IMR-90 (cell line): ENCODE measurements around the gene PRICKLE2. TPM values are rescaled to one million over a fixed set of nuclear protein-coding genes. Genes with fewer than 3 reads are reported as not detected.

Experiments
- ATAC-seq: fragments of 200-7000 bp; cut with Tn5 transposase; 2 replicates; pipeline ENCODE4 v1.9.1; 2020; ENCODE audit warnings: low read depth, mild to moderate bottlenecking, moderate library complexity
- BruUV-seq: library from RNA; stranded (reverse); fragments of 400-500 nt; replicated peaks from 2 replicates; lab custom pipeline; 2021; lab: Mats Ljungman, UMichigan
- CTCF ChIA-PET: fragments of 300-600 bp; formaldehyde crosslinking; extraction: SDS; loops from one replicate; lab custom pipeline; 2021; ENCODE audit warnings: antibody characterized with exemption; lab: Yijun Ruan, JAX
- POLR2A ChIA-PET: fragments of 300-600 bp; sonication (Branson Sonifier 250); formaldehyde crosslinking; loops from one replicate; lab custom pipeline; 2022; ENCODE audit warnings: antibody characterized with exemption; ENCODE audit not compliant: unreplicated experiment; lab: Charles Lee
- DNase-seq: peaks from one replicate; pipeline ENCODE4 v3.0.0; 2013
- H2AFZ ChIP-seq: replicated peaks from 2 replicates; pipeline ENCODE3; 2013; ENCODE audit warnings: low read length, mild to moderate bottlenecking; ENCODE audit not compliant: poor library complexity
- H2AK5ac ChIP-seq: 2 replicates; pipeline ENCODE4 v1.6.1; 2013; ENCODE audit warnings: low read depth, low read length, inconsistent platforms
- H2AK9ac ChIP-seq: replicated peaks from 2 replicates; pipeline ENCODE3; 2013; ENCODE audit warnings: mild to moderate bottlenecking, low read depth, low read length, moderate library complexity; ENCODE audit not compliant: poor library complexity
- H2BK120ac ChIP-seq: 2 replicates; pipeline ENCODE4 v1.6.1; 2013; ENCODE audit warnings: low read depth, low read length, inconsistent platforms
- H2BK15ac ChIP-seq: 3 replicates; pipeline ENCODE4 v1.6.1; 2013; ENCODE audit warnings: low read depth, low read length, inconsistent platforms
- H2BK20ac ChIP-seq: 2 replicates; pipeline ENCODE4 v1.6.1; 2013; ENCODE audit warnings: low read depth, mild to moderate bottlenecking, inconsistent platforms, low read length, moderate library complexity
- H2BK5ac ChIP-seq: 2 replicates; pipeline ENCODE4 v1.6.1; 2013; ENCODE audit warnings: mild to moderate bottlenecking, low read depth, low read length, inconsistent platforms; ENCODE audit not compliant: poor library complexity, severe bottlenecking
- H3K14ac ChIP-seq: replicated peaks from 2 replicates; pipeline ENCODE4 v1.6.1; 2013; ENCODE audit warnings: low read depth, low read length, inconsistent platforms
- H3K18ac ChIP-seq: 2 replicates; pipeline ENCODE4 v1.6.1; 2013; ENCODE audit warnings: low read depth, low read length, control low read depth
- H3K23ac ChIP-seq: 2 replicates; pipeline ENCODE4 v1.6.1; 2013; ENCODE audit warnings: low read depth, low read length, inconsistent platforms
- H3K27ac ChIP-seq: 2 replicates; pipeline ENCODE4 v1.5.1; 2013; ENCODE audit warnings: mild to moderate bottlenecking, control low read depth, low read length; ENCODE audit not compliant: insufficient read depth
- H3K27me3 ChIP-seq: 2 replicates; pipeline ENCODE4 v1.6.1; 2013; ENCODE audit warnings: low read length; ENCODE audit not compliant: control insufficient read depth, insufficient read depth
- H3K36me3 ChIP-seq: 2 replicates; pipeline ENCODE4 v1.6.1; 2013; ENCODE audit warnings: low read length, mixed read lengths; ENCODE audit not compliant: control insufficient read depth, insufficient read depth
- H3K4ac ChIP-seq: 2 replicates; pipeline ENCODE4 v1.6.1; 2013; ENCODE audit warnings: low read depth, low read length, inconsistent platforms
- H3K4me1 ChIP-seq: 2 replicates; pipeline ENCODE4 v1.6.1; 2013; ENCODE audit warnings: low read length, mixed read lengths; ENCODE audit not compliant: control insufficient read depth, insufficient read depth
- H3K4me2 ChIP-seq: 2 replicates; pipeline ENCODE4 v1.6.1; 2013; ENCODE audit warnings: low read depth, mild to moderate bottlenecking, control low read depth, low read length, moderate library complexity
- H3K4me3 ChIP-seq: 2 replicates; pipeline ENCODE4 v1.5.1; 2013; ENCODE audit warnings: low read depth, mild to moderate bottlenecking, control low read depth, low read length, moderate library complexity; ENCODE audit not compliant: insufficient read depth
- H3K56ac ChIP-seq: 2 replicates; pipeline ENCODE4 v1.6.1; 2013; ENCODE audit warnings: low read length, inconsistent platforms; ENCODE audit not compliant: insufficient read depth; ENCODE audit errors: extremely low read depth
- H3K79me1 ChIP-seq, 2 experiments: 2 replicates each; pipeline ENCODE4 v1.6.1; 2013; ENCODE audit warnings: low read length in 2 of 2, inconsistent platforms in 1 of 2, low read depth in 1 of 2
- H3K9ac ChIP-seq: 2 replicates; pipeline ENCODE4 v1.6.1; 2013; ENCODE audit warnings: low read depth, low read length, control low read depth
- H3K9me1 ChIP-seq: 2 replicates; pipeline ENCODE4 v1.6.1; 2013; ENCODE audit warnings: low read length, inconsistent platforms; ENCODE audit not compliant: insufficient read depth
- H3K9me3 ChIP-seq: 2 replicates; pipeline ENCODE4 v1.6.1; 2013; ENCODE audit warnings: low read length; ENCODE audit not compliant: control insufficient read depth, insufficient read depth
- H4K20me1 ChIP-seq: 2 replicates; pipeline ENCODE4 v1.6.1; 2013; ENCODE audit warnings: low read length, inconsistent platforms; ENCODE audit not compliant: insufficient read depth
- H4K5ac ChIP-seq: 2 replicates; pipeline ENCODE4 v1.6.1; 2013; ENCODE audit warnings: mild to moderate bottlenecking, low read depth, low read length, control low read depth
- H4K8ac ChIP-seq, 2 experiments: 2 replicates each; pipeline ENCODE4 v1.6.1; 2013; ENCODE audit warnings: low read depth in 2 of 2, low read length in 2 of 2, control low read depth in 1 of 2, inconsistent platforms in 1 of 2
- H4K91ac ChIP-seq: 2 replicates; pipeline ENCODE4 v1.6.1; 2013; ENCODE audit warnings: low read depth, low read length, inconsistent platforms; ENCODE audit not compliant: insufficient read depth
- BHLHE40 ChIP-seq: fragments of 150-350 bp; IDR thresholded peaks from 2 replicates; pipeline ENCODE4 v1.6.1; 2016; ENCODE audit warnings: mild to moderate bottlenecking, low read depth, low read length
- CEBPB ChIP-seq: IDR thresholded peaks from 2 replicates; pipeline ENCODE4 v1.6.1; 2012; ENCODE audit warnings: low read depth, low read length, improper control_type of control experiment
- CHD1 ChIP-seq: IDR thresholded peaks from 2 replicates; pipeline ENCODE4 v1.6.1; 2012; ENCODE audit warnings: low read depth, low read length, improper control_type of control experiment
- FOS ChIP-seq: fragments of 150-350 bp; IDR thresholded peaks from 2 replicates; pipeline ENCODE4 v1.6.1; 2016; ENCODE audit warnings: low read depth, low read length
- NFE2L2 ChIP-seq: fragments of 150-350 bp; IDR thresholded peaks from 2 replicates; pipeline ENCODE4 v1.6.1; 2016; ENCODE audit warnings: low read depth, mild to moderate bottlenecking, low read length
- POLR2A ChIP-seq: IDR thresholded peaks from 2 replicates; pipeline ENCODE4 v1.6.1; 2012; ENCODE audit warnings: mild to moderate bottlenecking, low read depth, low read length
- RCOR1 ChIP-seq: IDR thresholded peaks from 2 replicates; pipeline ENCODE4 v1.6.1; 2012; ENCODE audit warnings: mild to moderate bottlenecking, low read length, improper control_type of control experiment; ENCODE audit not compliant: insufficient replicate concordance
- SMC3 ChIP-seq: fragments of 150-350 bp; IDR thresholded peaks from 2 replicates; pipeline ENCODE4 v1.6.1; 2016; ENCODE audit warnings: low read depth, mild to moderate bottlenecking, antibody characterized with exemption, low read length, moderate library complexity
- WGBS, 2 experiments: methylation state at CpG; one replicate each; pipeline versions ENCODE4 v1.1.5 to v1.1.7; 2013; ENCODE audit warnings: missing lambda C conversion rate in 2 of 2; ENCODE audit not compliant: insufficient read length in 1 of 2; ENCODE audit errors: extremely low coverage in 2 of 2; 5-methylcytosine and 5-hydroxymethylcytosine counted together
- dilution Hi-C: fragments of 300-500 bp; cut with HindIII; formaldehyde crosslinking; loops from one replicate; pipeline ENCODE4 v1.14.3; 2018; ENCODE audit warnings: low sequenced_read_pairs; ENCODE audit not compliant: unreplicated experiment
- in situ Hi-C: fragments of 300-500 bp; cut with MboI; formaldehyde crosslinking; loops from 3 replicates; pipeline ENCODE4 v1.14.3; 2019; ENCODE audit warnings: low sequenced_read_pairs, inconsistent platforms, mixed read lengths
- intact Hi-C: fragments of 100-400 bp; cut with micrococcal nuclease; formaldehyde crosslinking; loops from 2 replicates; pipeline ENCODE4 v1.10.0; 2022
- polyA plus RNA-seq, 3 experiments: library from polyadenylated mRNA; depleted of rRNA; stranded (reverse); fragments of >200 nt; gene quantifications; 2 replicates each; pipeline ENCODE4 v1.2.3, GENCODE V29; 2012; ENCODE audit warnings: low replicate concordance in 1 of 3
- total RNA-seq: library from RNA; depleted of rRNA; stranded (reverse); fragments of >200 nt; gene quantifications from 2 replicates; pipeline ENCODE4 v1.2.3, GENCODE V29; 2012
- TF ChIP-seq, protein P1 (sequence below): conservative IDR thresholded peaks from 2 replicates; pipeline ENCODE4 v1.5.1; 2012; ENCODE audit warnings: mild to moderate bottlenecking, low read depth, low read length, improper control_type of control experiment

The PRICKLE2 gene
- total and polyA plus RNA-seq, 2 of the 4 experiments (the other 2 are of a cell fraction): 4.1 to 14.2 TPM

DNA sequence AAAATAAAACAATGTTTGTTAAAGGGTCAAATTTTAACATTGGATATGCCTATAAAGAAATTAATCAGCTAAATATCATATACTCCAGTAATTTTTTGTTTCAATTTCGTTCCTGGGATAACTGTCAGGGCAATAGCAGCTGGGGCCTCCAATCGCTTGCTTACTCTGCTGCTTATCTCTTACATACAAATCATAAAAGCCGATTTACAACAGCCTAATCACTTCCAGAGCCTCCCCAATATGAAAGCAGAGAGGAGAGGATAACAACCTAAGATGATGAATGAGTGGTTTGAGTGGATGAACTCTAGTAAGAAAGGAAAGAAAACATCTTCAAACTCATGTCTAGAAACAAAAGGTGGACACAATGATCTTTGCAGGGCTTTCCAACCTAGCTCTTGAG is 121.3 kb downstream of the PRICKLE2 start:
- H3K9me3 ChIP-seq: no peaks in the 10 kb centered on the region
- H3K4me1 ChIP-seq: peaks cover 8% of the 10 kb centered on the region
- no peak overlapping the region for H3K23ac ChIP-seq
- H3K4me2 ChIP-seq: no peak overlapping the region
- no peak overlapping the region for H4K8ac ChIP-seq
- CTCF ChIA-PET: interaction anchor here (0.6 kb wide), 1 partner anchor 67 kb away, joined by 4 read pairs; no protein-coding TSS in a partner anchor
- no peak overlapping the region for H3K9ac ChIP-seq
- H3K14ac ChIP-seq: no peak overlapping the region
- H3K56ac ChIP-seq: no peak overlapping the region
- no peak overlapping the region for H3K4ac ChIP-seq
- peaks cover 13 to 59% of the 10 kb centered on the region in 2 experiments for H3K79me1 ChIP-seq
- no peak overlapping the region for H2AFZ ChIP-seq
- peaks cover 20% of the 10 kb centered on the region for H3K36me3 ChIP-seq
- no peak overlapping the region for H2BK15ac ChIP-seq
- no peak overlapping the region; the same call in 1 of the 2 replicates for H4K5ac ChIP-seq
- no peak for ATAC-seq
- TF ChIP-seq, protein P1, sequence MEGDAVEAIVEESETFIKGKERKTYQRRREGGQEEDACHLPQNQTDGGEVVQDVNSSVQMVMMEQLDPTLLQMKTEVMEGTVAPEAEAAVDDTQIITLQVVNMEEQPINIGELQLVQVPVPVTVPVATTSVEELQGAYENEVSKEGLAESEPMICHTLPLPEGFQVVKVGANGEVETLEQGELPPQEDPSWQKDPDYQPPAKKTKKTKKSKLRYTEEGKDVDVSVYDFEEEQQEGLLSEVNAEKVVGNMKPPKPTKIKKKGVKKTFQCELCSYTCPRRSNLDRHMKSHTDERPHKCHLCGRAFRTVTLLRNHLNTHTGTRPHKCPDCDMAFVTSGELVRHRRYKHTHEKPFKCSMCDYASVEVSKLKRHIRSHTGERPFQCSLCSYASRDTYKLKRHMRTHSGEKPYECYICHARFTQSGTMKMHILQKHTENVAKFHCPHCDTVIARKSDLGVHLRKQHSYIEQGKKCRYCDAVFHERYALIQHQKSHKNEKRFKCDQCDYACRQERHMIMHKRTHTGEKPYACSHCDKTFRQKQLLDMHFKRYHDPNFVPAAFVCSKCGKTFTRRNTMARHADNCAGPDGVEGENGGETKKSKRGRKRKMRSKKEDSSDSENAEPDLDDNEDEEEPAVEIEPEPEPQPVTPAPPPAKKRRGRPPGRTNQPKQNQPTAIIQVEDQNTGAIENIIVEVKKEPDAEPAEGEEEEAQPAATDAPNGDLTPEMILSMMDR: no peak
- TF ChIP-seq SMC3: no peak
- TF ChIP-seq RCOR1: no peak
- TF ChIP-seq CEBPB: no peak
- no peak for TF ChIP-seq CHD1
- no peak for TF ChIP-seq FOS
- no peak for TF ChIP-seq NFE2L2
- no peak for TF ChIP-seq POLR2A
- TF ChIP-seq BHLHE40: no peak
- no TSS peak for BruUV-seq
- in situ Hi-C loops: no loop called here
- H4K91ac ChIP-seq: no peak overlapping the region
- peaks cover 15% of the 10 kb centered on the region; the same call in 1 of the 2 replicates for H4K20me1 ChIP-seq
- H3K27ac ChIP-seq: peak overlapping the region; percentile 16; the same call in 1 of the 2 replicates
- no peaks in the 10 kb centered on the region for H3K27me3 ChIP-seq
- peak overlapping the region; percentile 40; the same call in 1 of the 2 replicates for H3K18ac ChIP-seq
- H3K9me1 ChIP-seq: peaks cover 42% of the 10 kb centered on the region
- intact Hi-C loops: no loop called here
- dilution Hi-C loops: no loop called here
- no peak for DNase-seq
- no peak overlapping the region for H2AK5ac ChIP-seq
- H2BK20ac ChIP-seq: no peak overlapping the region
- H2AK9ac ChIP-seq: no peak overlapping the region
- no peak overlapping the region for H3K4me3 ChIP-seq
- no CpG with 5 or more reads among the region's 3 CpGs for WGBS, 2 experiments
- H2BK5ac ChIP-seq: peak overlapping the region; percentile 50
- no peak overlapping the region for H2BK120ac ChIP-seq
- POLR2A ChIA-PET: no interaction called here
